Colonic mucosa (tissue), 4 donors: ENCODE measurements around the gene SLC17A2. TPM values are rescaled to one million over a fixed set of nuclear protein-coding genes. Genes with fewer than 3 reads are reported as not detected.

Source experiments
- DNase-seq: peaks from one replicate; pipeline ENCODE4 v3.0.0-alpha.2; 2020
- H3K27ac ChIP-seq: fragments of 200-600 bp; one replicate; pipeline ENCODE4 v1.8.0; 2021
- H3K27me3 ChIP-seq: fragments of 200-600 bp; one replicate; pipeline ENCODE4 v1.8.0; 2021
- H3K36me3 ChIP-seq: fragments of 200-600 bp; one replicate; pipeline ENCODE4 v1.8.0; 2021
- H3K4me1 ChIP-seq: fragments of 200-600 bp; one replicate; pipeline ENCODE4 v1.8.0; 2021; ENCODE audit warnings: mild to moderate bottlenecking
- H3K4me3 ChIP-seq: fragments of 200-600 bp; one replicate; pipeline ENCODE4 v1.8.0; 2021
- H3K9ac ChIP-seq, 2 donors: one replicate each; pipeline ENCODE4 v1.7.0; 2013; ENCODE audit warnings: control low read depth in 2 of 2, low read depth in 2 of 2, low read length in 2 of 2
- H3K9me3 ChIP-seq: fragments of 200-600 bp; one replicate; pipeline ENCODE4 v1.8.0; 2021
- intact Hi-C: fragments of 100-400 bp; cut with DNase I; formaldehyde crosslinking; loops from one replicate; pipeline ENCODE4 v1.14.1; 2022
- total RNA-seq, 2 donors: library from RNA; stranded (reverse); fragmentation: NEBNext Ultra II Directional in 1 of 2; extraction: Animal tissue kit (Norgen Biotek cat#: 25700) in 1 of 2; gene quantifications; one replicate each; pipeline ENCODE4 v1.2.1, GENCODE V29; 2021
- TF ChIP-seq, protein P1 (sequence below): fragments of 200-600 bp; IDR thresholded peaks from one replicate; pipeline ENCODE4 v1.8.0; 2022; ENCODE audit warnings: antibody characterized with exemption, mild to moderate bottlenecking
- donor health status: healthy.
- donor health status: DM: no; HTN: no; CAD: no.
- donor health status: DM: no; HTN: no; CAD: no.

Gene SLC17A2
- total RNA-seq, 2 donors from 2014 or later = not detected

DNA sequence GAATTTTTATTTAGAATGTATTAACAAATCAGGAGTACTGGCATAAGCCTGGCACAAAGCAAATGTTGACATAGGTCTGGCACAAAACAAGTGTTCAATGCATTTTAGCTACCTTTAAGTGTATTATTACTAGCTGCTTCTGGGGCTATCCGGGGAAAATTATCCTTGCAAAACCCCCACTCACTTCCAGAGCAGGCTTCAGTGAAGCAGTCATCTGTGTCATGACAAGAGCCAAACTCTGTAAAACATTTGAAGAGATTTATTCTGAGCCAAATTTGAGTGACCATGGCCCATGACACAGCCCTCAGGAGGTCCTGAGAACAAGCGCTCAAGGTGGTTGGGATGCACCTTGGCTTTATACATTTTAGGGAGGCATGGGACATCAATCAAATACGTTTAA lies 25.7 kb upstream of the SLC17A2 start:
- Histone ChIP-seq H3K9ac (no peak overlapping the region), H3K4me1 (no peaks in the 10 kb centered on the region), H3K27me3 (no peaks in the 10 kb centered on the region), H3K4me3 (no peak overlapping the region), H3K36me3 (no peaks in the 10 kb centered on the region), H3K27ac (no peak overlapping the region), H3K9me3 (no peaks in the 10 kb centered on the region)
- intact Hi-C loops = no loop called here
- DNase-seq = no peak
- TF ChIP-seq, protein P1, sequence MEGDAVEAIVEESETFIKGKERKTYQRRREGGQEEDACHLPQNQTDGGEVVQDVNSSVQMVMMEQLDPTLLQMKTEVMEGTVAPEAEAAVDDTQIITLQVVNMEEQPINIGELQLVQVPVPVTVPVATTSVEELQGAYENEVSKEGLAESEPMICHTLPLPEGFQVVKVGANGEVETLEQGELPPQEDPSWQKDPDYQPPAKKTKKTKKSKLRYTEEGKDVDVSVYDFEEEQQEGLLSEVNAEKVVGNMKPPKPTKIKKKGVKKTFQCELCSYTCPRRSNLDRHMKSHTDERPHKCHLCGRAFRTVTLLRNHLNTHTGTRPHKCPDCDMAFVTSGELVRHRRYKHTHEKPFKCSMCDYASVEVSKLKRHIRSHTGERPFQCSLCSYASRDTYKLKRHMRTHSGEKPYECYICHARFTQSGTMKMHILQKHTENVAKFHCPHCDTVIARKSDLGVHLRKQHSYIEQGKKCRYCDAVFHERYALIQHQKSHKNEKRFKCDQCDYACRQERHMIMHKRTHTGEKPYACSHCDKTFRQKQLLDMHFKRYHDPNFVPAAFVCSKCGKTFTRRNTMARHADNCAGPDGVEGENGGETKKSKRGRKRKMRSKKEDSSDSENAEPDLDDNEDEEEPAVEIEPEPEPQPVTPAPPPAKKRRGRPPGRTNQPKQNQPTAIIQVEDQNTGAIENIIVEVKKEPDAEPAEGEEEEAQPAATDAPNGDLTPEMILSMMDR = no peak

DNA sequence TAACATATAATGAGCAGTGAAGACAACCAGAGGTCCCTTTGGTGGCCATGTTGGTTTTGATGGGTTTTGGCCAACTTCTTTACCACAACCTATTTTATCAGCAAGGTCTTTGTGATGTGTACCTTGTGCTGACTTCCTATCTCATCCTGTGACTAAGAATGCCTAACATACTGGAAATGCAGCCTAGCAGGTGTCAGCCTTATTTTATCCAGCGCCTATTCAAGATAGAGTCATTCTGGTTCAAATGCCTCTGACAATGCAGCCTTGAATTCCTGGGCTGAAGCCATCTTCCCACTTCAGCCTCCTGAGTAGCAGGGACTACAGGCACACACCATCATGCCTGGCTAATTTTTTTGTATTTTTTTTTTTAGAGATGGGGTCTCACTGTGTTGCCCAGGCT lies 24.3 kb upstream of the SLC17A2 start:
- Histone ChIP-seq H3K27ac (no peak overlapping the region), H3K4me1 (no peaks in the 10 kb centered on the region), H3K36me3 (no peaks in the 10 kb centered on the region), H3K4me3 (no peak overlapping the region), H3K9ac (no peak overlapping the region), H3K9me3 (no peaks in the 10 kb centered on the region), H3K27me3 (no peaks in the 10 kb centered on the region)
- intact Hi-C loops = no loop called here
- DNase-seq = no peak
- TF ChIP-seq, protein P1 = no peak

DNA sequence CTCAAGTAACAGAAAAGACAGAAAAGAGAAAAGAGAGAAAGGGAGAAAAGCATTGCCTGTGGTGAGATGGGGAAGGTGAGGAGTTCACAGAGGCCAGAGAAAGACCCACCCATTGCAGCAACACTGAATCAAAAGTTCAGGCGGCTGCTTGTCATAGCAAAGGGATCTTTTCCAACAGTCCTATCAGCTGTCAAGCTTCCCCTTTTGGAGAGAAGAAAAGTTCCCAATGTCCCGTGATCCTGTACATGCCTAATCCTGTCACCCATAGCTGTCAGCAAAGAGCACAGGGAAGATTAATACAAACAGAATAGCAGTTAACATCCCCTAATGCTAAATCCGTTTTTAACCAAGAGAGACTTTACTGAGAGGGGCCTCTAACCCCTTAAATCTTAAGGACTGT lies 23.2 kb upstream of the SLC17A2 start:
- H3K4me3 ChIP-seq = no peak overlapping the region
- H3K27ac ChIP-seq = no peak overlapping the region
- no peaks in the 10 kb centered on the region for H3K9me3 ChIP-seq
- H3K36me3 ChIP-seq = no peaks in the 10 kb centered on the region
- intact Hi-C loops = no loop called here
- TF ChIP-seq, protein P1 = no peak
- no peak overlapping the region for H3K9ac ChIP-seq
- no peak for DNase-seq
- H3K4me1 ChIP-seq = no peaks in the 10 kb centered on the region
- no peaks in the 10 kb centered on the region for H3K27me3 ChIP-seq

DNA sequence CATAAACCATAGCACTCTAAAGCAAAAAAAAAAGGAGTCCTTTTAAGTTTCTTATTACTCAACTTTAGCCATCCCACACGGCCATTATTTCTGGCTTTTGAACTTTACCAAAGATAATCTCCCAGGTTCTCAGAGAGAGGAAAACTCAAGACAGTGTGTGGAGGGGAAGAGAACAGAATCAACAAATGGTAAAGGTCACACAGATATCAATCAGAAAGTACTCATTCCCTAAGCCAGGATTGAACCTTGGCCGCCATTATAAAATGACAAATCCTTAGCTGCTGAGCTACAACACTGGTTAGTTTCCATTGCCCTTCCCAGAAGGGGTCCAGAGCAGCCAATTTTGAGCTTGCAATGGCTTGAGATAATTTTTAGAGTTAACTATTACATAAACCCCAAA lies 22.0 kb upstream of the SLC17A2 start:
- Histone ChIP-seq H3K27ac (no peak overlapping the region), H3K9ac (no peak overlapping the region), H3K27me3 (no peaks in the 10 kb centered on the region), H3K4me3 (no peak overlapping the region), H3K36me3 (no peaks in the 10 kb centered on the region), H3K9me3 (no peaks in the 10 kb centered on the region), H3K4me1 (no peaks in the 10 kb centered on the region)
- intact Hi-C loops = no loop called here
- TF ChIP-seq, protein P1 = no peak
- no peak for DNase-seq

DNA sequence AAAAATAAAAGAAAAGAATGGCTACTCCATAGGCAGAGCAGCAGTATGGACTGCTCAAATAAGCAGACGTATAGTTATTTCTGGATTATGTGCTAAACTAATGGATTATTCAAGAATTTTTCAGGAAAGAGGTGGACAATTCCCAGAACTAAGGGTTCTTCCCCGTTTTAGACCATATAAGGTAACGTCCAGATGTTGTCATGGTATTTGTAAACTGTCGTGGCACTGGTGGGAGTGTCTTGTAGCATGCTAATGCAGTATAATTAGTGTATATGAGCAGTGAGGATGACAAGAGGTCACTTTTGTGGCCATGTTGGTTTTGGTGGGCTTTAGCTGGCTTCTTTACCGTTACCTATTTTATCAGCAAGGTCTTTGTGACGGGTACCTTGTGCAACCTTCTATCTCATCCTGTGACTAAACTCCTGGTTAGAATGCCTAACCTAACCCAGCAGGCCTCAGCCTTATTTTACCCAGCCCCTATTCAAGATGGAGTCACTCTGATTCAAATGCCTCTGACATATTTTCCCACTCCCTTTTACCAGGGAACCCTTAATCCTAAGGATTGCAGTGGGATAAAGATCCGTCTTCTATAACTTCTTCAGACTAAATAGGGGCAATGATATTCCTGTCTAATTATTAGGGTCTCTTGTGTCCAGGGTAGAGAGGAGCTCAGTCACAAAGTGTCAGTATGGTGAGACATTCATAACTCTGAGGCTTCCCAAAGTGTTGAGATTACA lies 21.0 kb upstream of the SLC17A2 start:
- Histone ChIP-seq H3K27me3 (no peaks in the 10 kb centered on the region), H3K27ac (no peak overlapping the region), H3K4me1 (no peaks in the 10 kb centered on the region), H3K36me3 (no peaks in the 10 kb centered on the region), H3K9ac (no peak overlapping the region), H3K9me3 (no peaks in the 10 kb centered on the region), H3K4me3 (no peak overlapping the region)
- no peak for DNase-seq
- TF ChIP-seq, protein P1 = no peak
- intact Hi-C loops = no loop called here
